Cerebellar cortex (tissue), 1 donor: ENCODE results near the gene SMAD2.

Experiments used
- DNase-seq: peaks from one replicate; pipeline ENCODE4 v3.0.0-alpha.2; 2015; ENCODE audit warnings: low spot score

Gene SMAD2

GRCh38 chr18:47895565-47896250 is 34.8 kb downstream of the SMAD2 start:
- DNase-seq, result no peak

DNA sequence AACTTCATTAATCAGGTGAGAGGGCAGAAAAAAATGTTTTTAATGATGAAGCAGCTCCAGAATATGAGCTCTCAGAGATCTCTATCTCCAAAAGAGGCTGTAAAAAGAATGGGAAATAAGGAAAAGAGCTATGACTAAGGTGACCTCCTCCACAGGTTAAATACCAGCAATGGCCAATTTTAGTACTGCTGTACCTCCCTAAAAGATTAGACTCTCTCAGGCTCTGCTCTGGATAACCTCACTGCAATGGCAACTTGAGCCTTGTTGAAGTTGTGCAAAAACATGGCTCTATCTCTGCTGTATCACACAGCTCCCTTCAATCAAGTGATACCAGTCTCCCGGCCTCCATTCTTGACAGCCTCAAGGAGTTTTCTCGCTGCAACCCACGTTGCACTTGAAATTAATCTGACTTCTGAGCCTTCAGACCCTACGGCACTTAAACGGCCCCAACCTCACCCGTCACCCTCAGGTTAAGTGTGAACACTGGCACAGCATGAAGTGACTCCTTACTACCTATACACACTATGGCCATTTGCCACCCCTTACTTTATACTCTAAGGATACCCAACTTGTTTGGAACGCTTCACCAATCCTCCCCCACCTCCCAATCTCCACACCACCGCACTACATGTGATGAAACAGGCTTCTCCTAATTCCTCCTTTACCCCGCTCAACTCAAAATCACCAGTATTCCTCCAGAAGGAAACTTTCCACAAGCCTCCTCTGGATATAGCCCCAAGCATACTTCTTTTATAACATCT is 36.3 kb downstream of the SMAD2 start:
- no peak for DNase-seq

DNA sequence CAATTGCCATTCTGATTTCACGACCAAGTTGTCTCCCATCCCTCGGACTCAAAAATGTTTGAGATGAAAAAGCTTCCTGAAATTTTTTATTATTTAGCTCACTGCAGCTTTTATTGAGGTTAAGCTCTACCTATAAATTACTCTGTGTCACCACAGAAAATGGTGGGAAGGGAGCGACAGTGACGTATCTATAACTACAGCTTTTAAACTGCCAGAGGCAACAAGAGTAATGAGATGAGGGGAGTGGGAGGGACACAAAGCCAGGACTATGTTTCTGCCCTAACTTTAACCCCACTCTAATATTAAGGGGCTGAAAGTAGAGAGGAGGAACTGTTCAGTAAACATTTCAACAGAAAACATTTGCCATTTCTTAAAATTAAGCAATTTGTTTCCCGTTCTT is 37.4 kb downstream of the SMAD2 start:
- DNase-seq, result no peak

DNA sequence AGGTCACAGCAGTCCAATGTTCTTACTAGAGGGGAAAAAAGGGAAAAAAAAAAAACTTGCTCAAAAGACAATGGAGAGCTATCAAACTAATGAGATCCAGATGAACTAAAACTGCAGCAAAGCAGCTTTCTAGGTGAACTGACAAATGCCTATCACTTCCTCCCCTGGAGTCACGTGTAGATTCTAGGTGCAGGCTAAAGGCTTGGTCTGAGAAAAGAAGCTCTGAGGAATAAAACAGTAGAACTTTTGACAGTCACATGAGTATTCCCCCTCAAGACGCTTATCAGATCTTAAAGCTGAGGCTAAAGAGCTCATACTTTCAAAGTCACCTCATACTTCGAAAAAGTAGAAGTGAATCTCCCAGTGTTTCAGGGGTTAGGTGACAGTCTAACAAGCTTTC is 42.3 kb downstream of the SMAD2 start:
- no peak for DNase-seq

- no peak for DNase-seq
Observed at GRCh38 chr18:47887227-47887626, 43.2 kb downstream of the SMAD2 start.

DNA sequence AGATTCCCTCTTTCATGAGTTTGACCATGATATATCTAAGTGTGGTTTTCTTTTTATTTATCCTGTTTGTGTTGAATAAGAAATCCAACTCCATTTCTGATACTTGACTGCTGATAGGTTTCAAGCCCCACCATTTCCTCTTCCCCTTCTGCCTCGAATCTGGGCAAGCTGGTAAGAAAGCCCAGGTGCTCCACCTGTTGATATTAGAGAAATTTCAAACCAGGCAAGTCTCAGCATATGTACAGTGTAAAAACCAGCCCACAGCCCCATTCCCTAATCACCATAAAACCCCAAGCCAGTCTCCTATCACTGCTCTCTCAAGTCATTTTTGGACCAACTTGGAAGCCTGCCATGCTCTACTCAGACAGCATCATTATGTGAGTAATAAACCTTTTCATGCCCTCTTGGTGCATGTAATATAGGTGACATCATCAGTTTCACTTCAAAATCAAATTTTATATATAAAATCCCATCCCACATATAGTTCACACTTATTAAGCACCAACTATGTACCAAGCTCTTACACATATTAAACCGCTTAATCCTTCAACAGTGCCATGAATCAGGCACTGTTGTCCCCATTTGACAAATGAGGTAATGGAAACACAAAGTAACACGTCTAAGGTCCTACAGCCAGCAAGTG is 46.6 kb downstream of the SMAD2 start:
- no peak for DNase-seq

DNA sequence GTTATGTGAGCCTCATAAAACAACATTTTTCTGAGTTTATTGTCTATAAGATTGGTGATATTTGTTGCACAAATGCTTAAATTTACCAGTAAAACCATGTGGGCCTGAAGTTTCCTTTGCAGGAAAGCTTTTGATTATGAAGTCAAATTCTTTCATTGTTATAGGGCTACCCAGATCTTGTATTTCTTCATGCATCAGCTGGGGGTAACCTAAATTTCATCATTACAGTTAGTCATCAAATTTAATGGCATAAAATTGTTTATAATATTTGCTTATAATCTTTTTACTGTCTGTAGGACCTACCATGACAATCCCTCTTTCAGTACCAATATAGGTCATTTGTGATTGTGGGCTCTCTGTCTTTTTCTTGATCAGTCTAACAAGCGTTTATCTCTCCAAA is 47.8 kb downstream of the SMAD2 start:
- no peak for DNase-seq

GRCh38 chr18:47881752-47882455 is 48.6 kb downstream of the SMAD2 start:
- DNase-seq, result no peak

DNA sequence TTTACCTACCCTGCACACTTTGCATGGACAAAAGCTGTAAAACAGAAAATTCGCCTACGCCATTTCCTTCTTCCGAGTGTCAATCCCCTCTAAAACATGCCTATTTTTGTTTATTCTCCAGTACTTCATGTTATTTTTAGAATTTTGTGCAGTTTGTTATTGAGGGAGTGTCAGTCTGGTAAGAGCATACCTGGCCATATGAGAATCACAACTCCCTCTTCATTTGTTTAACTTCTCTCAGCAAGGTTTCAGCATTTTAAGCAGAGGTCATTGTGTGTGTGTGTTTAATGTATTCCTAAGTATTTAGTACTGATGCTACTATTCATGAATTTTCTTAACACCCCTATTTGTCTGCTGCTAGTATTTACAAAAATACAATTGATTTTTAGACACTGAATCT is 49.4 kb downstream of the SMAD2 start:
- DNase-seq, result no peak

DNA sequence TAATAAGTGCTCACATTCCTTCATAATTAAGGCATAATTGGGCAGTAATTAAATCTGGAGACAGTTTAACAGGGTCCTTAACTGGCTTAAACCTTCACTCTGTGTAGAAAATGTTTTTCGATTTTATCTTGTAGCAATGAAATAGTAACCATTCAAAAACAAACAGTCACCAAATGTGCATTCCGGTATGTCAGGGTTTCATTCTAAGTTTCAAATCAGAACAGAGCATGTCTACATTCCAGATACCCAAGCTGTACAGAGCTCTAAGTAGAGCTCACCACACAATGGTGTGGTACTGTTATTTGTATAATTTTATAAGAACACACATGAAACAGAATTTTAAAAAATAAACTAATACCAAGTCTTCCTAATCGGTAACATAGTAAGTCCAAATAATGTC is 52.6 kb downstream of the SMAD2 start:
- no peak for DNase-seq

GRCh38 chr18:47876813-47877212 is 53.6 kb downstream of the SMAD2 start:
- DNase-seq, result no peak

DNA sequence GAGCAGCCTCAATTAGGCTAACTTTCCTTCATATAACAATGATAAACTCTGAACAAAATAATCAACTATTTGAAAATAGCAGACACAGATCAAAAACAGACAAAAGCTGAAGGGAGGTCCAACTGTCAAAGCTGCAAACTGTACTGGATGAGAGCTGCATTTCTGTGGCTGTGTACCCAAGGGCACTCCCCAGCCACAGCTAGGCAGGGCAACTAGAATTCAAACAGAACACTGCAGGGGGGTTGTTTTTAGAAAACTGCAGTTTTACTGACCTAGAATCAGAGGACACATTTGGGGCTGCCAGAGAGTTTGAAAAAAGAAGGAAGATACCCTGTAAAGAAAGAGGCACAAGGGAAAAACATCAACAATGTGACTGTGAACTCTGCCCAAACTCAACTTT is 56.8 kb downstream of the SMAD2 start:
- peak; percentile 54 for DNase-seq

DNA sequence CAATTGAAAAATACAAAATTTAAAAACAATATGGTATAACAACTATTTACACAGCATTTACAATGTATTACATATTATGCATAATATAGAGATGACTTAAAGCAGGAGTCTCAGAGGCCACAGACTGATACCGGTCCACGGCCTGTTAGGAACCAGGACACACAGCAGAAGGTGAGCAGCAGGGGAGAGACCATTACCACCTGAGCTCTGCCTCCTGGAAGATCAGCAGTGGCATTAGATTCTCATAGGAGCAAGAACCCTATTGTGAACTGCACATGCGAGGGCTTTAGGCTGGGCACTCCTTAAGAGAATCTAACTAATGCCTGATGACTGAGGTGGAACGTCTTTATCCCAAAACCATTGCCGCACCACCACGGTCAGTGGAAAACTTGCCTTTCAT is 58.0 kb downstream of the SMAD2 start:
- DNase-seq, result peak; percentile 83

DNA sequence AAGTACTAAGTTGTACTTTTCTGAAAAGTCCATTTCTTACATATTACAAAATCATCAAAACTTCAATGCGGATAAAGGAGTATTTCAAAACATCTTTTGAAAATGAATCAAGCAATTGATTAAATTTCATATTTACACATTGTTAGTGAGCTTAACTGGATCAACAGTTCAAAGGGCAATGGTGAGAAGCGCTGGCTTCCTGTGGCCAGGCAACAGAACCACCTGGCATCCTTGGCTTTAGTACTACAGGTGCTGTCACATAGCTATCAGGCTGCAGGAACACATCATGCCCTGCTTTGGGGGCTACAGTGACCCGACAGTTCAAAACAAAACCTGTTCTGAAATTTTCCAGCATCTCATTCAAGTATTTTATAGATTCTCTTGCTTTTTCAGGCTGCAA is 59.2 kb downstream of the SMAD2 start:
- DNase-seq, result peak; percentile 66

DNA sequence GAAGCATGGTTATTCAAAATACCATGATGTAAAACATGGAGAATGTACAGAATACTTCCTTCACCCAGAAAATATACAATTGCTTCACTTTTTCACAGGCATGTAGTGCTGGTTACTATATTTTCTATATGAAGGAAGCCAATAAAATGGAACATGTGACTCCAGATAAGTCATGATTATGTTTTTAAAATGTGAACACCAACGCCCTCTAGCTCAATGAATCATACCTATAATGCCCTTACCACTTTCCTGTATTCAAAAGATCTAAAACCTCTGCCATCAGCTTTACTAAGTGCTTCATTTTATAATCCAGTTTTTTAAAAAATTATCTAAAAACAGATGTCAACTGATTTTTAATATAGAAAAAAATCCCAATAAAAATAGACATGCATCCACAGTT is 59.9 kb downstream of the SMAD2 start:
- DNase-seq, result no peak

GRCh38 chr18:47868744-47869143 is 61.7 kb downstream of the SMAD2 start:
- DNase-seq, result no peak

DNA sequence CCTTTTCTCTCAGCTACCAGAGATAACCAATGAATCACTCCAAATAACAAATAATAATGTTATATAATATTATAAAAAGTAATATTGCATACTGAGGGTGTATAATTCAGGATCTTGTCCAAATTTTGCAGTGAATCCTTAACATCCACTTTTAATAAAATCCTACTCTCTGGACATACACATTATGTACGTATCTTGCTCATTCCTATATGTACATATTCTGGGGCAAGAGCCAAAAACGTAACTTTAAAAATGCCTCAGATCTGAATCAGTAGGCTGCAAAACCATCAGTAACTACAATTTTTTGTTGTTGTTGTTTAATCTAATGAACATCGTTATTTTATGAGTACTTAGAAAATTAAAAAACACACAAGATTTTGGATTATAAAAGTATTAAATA is 65.3 kb downstream of the SMAD2 start:
- DNase-seq, result no peak

DNA sequence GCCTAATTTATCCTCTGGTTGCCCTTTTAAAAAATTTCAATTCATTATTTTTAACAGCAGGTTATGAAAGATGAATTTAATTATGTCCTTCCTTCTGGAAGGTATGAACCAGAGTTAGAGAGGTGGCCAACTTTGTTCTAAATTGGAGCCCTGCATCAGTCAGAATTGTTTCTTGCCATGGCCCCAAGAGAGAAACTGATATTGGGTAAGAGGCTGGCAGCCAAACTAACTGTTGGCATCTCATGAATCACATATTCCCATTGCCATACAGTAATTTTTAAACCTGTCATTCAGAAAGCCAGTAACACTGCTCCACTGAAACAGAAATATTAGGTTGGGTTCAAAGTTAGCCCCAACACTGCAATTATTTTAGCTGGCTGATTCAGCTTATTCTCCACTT is 67.4 kb downstream of the SMAD2 start:
- DNase-seq, result no peak

DNA sequence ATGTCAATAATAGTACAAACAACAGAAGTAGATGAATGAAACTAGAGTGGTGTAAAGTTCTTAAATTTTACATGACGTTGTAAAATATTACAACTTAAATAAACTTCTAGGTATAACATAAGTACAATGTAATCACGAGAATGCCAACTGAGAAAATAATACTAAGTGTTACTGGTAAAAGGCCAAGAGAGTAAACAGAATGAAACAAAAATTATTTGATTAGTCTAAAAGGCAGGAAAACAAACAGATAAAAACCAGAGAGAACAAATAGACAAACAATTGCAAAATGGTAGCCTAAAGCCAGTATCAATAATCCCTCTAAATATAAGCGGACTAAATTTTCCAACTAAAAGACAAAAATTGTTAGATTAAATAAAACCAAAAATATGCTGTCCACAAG is 71.9 kb downstream of the SMAD2 start:
- DNase-seq, result no peak

GRCh38 chr18:47847635-47848034 is 82.8 kb downstream of the SMAD2 start:
- no peak for DNase-seq

DNA sequence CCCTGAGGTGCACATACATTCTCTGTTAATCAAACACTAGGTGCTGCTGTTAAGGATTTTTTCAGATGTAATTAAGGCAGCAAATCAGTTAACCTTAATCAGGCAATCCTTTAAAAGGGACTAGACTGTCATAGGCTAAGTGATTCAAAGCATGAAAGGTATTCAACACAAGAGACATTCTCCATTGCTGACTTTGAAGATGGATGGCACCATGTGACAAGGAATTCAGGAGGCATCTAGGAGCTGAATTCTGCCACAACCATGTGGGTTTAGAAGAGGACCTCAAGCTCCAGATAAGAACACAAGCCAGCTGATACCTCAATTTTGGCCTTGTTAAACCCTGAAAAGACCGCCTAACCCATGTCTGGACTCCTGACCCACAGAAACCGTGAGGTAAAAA is 84.0 kb downstream of the SMAD2 start:
- no peak for DNase-seq

- no peak for DNase-seq
Observed at GRCh38 chr18:47844828-47845498, 85.5 kb downstream of the SMAD2 start.
